B cell (primary cell): ENCODE data around the gene TMEM53. TPM values are rescaled to one million over a fixed set of nuclear protein-coding genes. Genes with fewer than 3 reads are reported as not detected.

Experiments used
- ATAC-seq: fragments of 200-7000 bp; cut with Tn5 transposase; one replicate; pipeline ENCODE4 v1.10.0; 2021; ENCODE audit warnings: low read depth, mild to moderate bottlenecking, moderate number of reproducible peaks, moderate library complexity
- CTCF ChIA-PET: fragments of 350-600 bp; sonication (Branson Sonifier 250); formaldehyde crosslinking; loops from one replicate; lab custom pipeline; 2021; ENCODE audit warnings: antibody characterized with exemption, inconsistent platforms; lab: Charles Lee
- POLR2A ChIA-PET: fragments of 350-600 bp; sonication (Branson Sonifier 250); formaldehyde crosslinking; loops from one replicate; lab custom pipeline; 2021; ENCODE audit warnings: antibody characterized with exemption; lab: Charles Lee
- DNase-seq: peaks from one replicate; pipeline ENCODE4 v3.0.0; 2013
- H2AFZ ChIP-seq: 2 replicates; pipeline ENCODE4 v1.6.1; 2012; ENCODE audit warnings: mild to moderate bottlenecking, low read depth, low read length; ENCODE audit not compliant: insufficient read depth, poor library complexity, severe bottlenecking
- H3K27ac ChIP-seq, 2 donors: 1 replicate in 1 of 2; 2 replicates in 1 of 2; pipeline ENCODE4 v1.5.1; 2012 to 2013; ENCODE audit warnings: low read length in 2 of 2, mild to moderate bottlenecking in 2 of 2, moderate library complexity in 1 of 2
- H3K27me3 ChIP-seq, 4 experiments: fragments of 200-600 bp in 1 of 4; sonication (generic) in 1 of 4; replicated peaks in 1 of 4; 1 replicate in 2 of 4; 2 replicates in 2 of 4; pipeline versions ENCODE4 v1.6.1 to v1.7.0; 2013 to 2016; ENCODE audit warnings: low read length in 3 of 4, mild to moderate bottlenecking in 2 of 4, mixed read lengths in 1 of 4, moderate library complexity in 1 of 4; ENCODE audit not compliant: insufficient read depth in 4 of 4, control insufficient read depth in 3 of 4; ENCODE audit errors: control extremely low read depth in 1 of 4
- H3K36me3 ChIP-seq, 2 experiments: replicated peaks in 1 of 2; 1 replicate in 1 of 2; 2 replicates in 1 of 2; pipeline versions ENCODE4 v1.6.1 to v1.7.1; 2013; ENCODE audit warnings: low read length in 1 of 2; ENCODE audit not compliant: insufficient read depth in 2 of 2, control insufficient read depth in 1 of 2; ENCODE audit errors: control extremely low read depth in 1 of 2, extremely low read depth in 1 of 2
- H3K4me1 ChIP-seq, 2 donors: fragments of 200-600 bp in 1 of 2; sonication (generic) in 1 of 2; 1 replicate in 1 of 2; 2 replicates in 1 of 2; pipeline versions ENCODE4 v1.5.1 to v1.6.1; 2013 to 2017; ENCODE audit warnings: low read length in 2 of 2; ENCODE audit not compliant: control insufficient read depth in 2 of 2, insufficient read depth in 2 of 2
- H3K4me2 ChIP-seq: replicated peaks from 2 replicates; pipeline ENCODE3; 2012; ENCODE audit warnings: mild to moderate bottlenecking, low read depth, low read length; ENCODE audit not compliant: poor library complexity, severe bottlenecking
- H3K4me3 ChIP-seq, 5 experiments: fragments of 200-600 bp in 1 of 5; sonication (generic) in 1 of 5; 1 replicate in 3 of 5; 2 replicates in 2 of 5; pipeline versions ENCODE4 v1.5.1 to v1.7.0; 2011 to 2016; ENCODE audit warnings: low read length in 4 of 5, mild to moderate bottlenecking in 4 of 5, low read depth in 2 of 5, control low read depth in 1 of 5, moderate library complexity in 1 of 5; ENCODE audit not compliant: insufficient read depth in 1 of 5; ENCODE audit errors: control extremely low read depth in 1 of 5, extremely low read depth in 1 of 5
- H3K79me2 ChIP-seq: fragments of 200-600 bp; sonication (generic); one replicate; pipeline ENCODE4 v1.6.0; 2016; ENCODE audit warnings: low read length; ENCODE audit not compliant: control insufficient read depth, insufficient read depth
- H3K9ac ChIP-seq: fragments of 200-600 bp; sonication (generic); 2 replicates; pipeline ENCODE4 v1.6.1; 2017; ENCODE audit warnings: mild to moderate bottlenecking, low read length, moderate library complexity
- H3K9me3 ChIP-seq, 3 donors: one replicate each; pipeline versions ENCODE4 v1.6.1 to v1.7.1; 2013; ENCODE audit warnings: low read length in 2 of 3; ENCODE audit not compliant: control insufficient read depth in 2 of 3, insufficient read depth in 1 of 3; ENCODE audit errors: control extremely low read depth in 1 of 3
- H4K20me1 ChIP-seq: 2 replicates; pipeline ENCODE4 v1.6.0; 2012; ENCODE audit warnings: mild to moderate bottlenecking, low read length; ENCODE audit not compliant: insufficient read depth, control insufficient read depth, poor library complexity, severe bottlenecking
- H3K27ac Mint-ChIP-seq: one replicate; pipeline ENCODE4 v1.8.0; 2021; ENCODE audit warnings: mixed read lengths
- H3K27me3 Mint-ChIP-seq: one replicate; pipeline ENCODE4 v1.8.0; 2021; ENCODE audit warnings: mixed read lengths
- H3K4me1 Mint-ChIP-seq: one replicate; pipeline ENCODE4 v1.8.0; 2021; ENCODE audit warnings: mixed read lengths
- H3K4me3 Mint-ChIP-seq: one replicate; pipeline ENCODE4 v1.8.0; 2021; ENCODE audit warnings: mixed read lengths
- H3K9me3 Mint-ChIP-seq: one replicate; pipeline ENCODE4 v1.8.0; 2022; ENCODE audit warnings: mixed read lengths; ENCODE audit not compliant: insufficient read depth
- CTCF ChIP-seq: fragments of 200-600 bp; IDR thresholded peaks from one replicate; pipeline ENCODE4 v1.8.0; 2022; ENCODE audit warnings: antibody characterized with exemption, mild to moderate bottlenecking
- EZH2 ChIP-seq: IDR thresholded peaks from 2 replicates; pipeline ENCODE4 v1.6.1; 2012; ENCODE audit warnings: borderline replicate concordance, low read depth, mild to moderate bottlenecking, moderate library complexity, low read length; ENCODE audit not compliant: insufficient read depth, poor library complexity, severe bottlenecking
- WGBS: methylation state at CpG from one replicate; pipeline ENCODE4 v1.1.5; 2013; ENCODE audit warnings: missing lambda C conversion rate; ENCODE audit not compliant: insufficient coverage; 5-methylcytosine and 5-hydroxymethylcytosine counted together
- intact Hi-C: fragments of 100-400 bp; cut with micrococcal nuclease; formaldehyde crosslinking; loops from one replicate; pipeline ENCODE4 v1.10.0; 2022
- polyA plus RNA-seq: library from polyadenylated mRNA; depleted of rRNA; stranded (reverse); fragments of >200 nt; gene quantifications from 2 replicates; pipeline ENCODE4 v1.2.3, GENCODE V29; 2012
- total RNA-seq, 2 donors: library from RNA; stranded (reverse); fragments of 120-200 nt in 1 of 2; gene quantifications; 1 replicate in 1 of 2; 2 replicates in 1 of 2; pipeline versions ENCODE4 v1.2.3 to v1.2.4, GENCODE V29; 2013 to 2022

The TMEM53 gene
- total and polyA plus RNA-seq, 2 donors (not counting 1 experiment from before 2014, with no cell fraction given), result 6.5 to 6.8 TPM

- Histone ChIP-seq H3K4me3 (no peak overlapping the region), H3K79me2 (peaks cover 4% of the 10 kb centered on the region), H3K9me3 (no peaks in the 10 kb centered on the region), H4K20me1 (no peaks in the 10 kb centered on the region), H2AFZ (no peak overlapping the region), H3K27me3 (no peaks in the 10 kb centered on the region), H3K4me1 (peaks cover 9 to 10% of the 10 kb centered on the region in 2 donors), H3K27ac (no peak overlapping the region), H3K4me2 (no peak overlapping the region), H3K9ac (no peak overlapping the region), H3K36me3 (no peaks in the 10 kb centered on the region)
- H3K27me3 Mint-ChIP-seq, result no peaks in the 10 kb centered on the region
- TF ChIP-seq CTCF, result no peak
- TF ChIP-seq EZH2, result no peak
- no peaks in the 10 kb centered on the region for H3K9me3 Mint-ChIP-seq
- WGBS, result 95% methylated on average over 4 of the region's 5 CpGs
- H3K4me1 Mint-ChIP-seq, result peaks cover 14% of the 10 kb centered on the region
- intact Hi-C loops, result no loop called here
- ATAC-seq, result no peak
- no peak overlapping the region for H3K4me3 Mint-ChIP-seq
- DNase-seq, result no peak
- ChIA-PET POLR2A (no interaction called here), CTCF (interaction anchor here (0.9 to 3.1 kb wide), 2 partner anchors 10 to 16 kb away, joined by 3 to 16 read pairs; no protein-coding TSS in a partner anchor)
- H3K27ac Mint-ChIP-seq, result no peak overlapping the region
Observed at GRCh38 chr1:44662683-44663030, 11.6 kb downstream of the TMEM53 start.

DNA sequence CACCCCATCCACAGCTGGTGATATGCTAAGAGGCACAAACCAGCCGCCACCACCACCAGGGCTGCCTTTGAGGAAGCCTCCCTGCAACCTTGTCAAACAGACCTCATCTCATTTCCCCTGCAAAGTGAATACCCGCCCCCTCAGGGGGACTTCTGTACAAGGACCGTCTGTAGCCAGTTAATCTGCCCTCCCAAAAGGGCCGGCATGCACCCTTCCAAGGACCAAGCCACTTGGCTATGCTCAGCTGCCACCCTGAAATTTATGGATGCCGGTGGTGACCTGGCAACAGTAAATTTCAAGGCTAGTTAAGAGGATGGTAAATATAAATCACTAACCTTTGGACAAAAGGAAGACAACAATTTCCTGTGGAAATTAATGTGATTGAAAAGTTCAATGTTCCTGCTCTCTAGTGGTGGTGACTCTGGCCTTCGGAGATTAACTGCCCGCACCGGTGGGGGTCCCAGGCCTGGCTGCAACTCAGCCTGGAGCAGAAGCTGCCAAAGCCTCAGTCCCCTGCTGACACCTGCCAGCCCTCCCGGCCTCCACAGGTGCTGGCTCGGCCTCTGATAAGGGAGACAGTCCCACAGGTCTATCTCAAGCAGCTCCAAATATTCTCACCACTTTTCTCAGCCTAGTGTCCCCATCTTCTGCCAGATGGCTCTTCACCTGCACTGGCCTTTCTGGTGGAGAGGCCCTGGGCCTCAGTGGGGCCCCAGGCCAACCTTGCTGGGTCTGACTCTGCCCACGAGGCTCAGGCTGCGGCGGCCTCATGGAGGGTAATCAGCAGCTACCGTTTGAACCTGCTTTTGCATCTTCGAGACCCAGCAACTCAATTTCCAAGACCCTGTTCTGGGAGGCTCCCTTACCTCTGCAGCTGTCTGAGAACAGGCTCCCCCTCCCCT, 12.2 kb downstream of the TMEM53 start:
- no peak overlapping the region for H3K4me2 ChIP-seq
- H3K27me3 Mint-ChIP-seq, result no peaks in the 10 kb centered on the region
- no peak overlapping the region for H3K27ac ChIP-seq
- intact Hi-C loops, result no loop called here
- H3K9me3 Mint-ChIP-seq, result no peaks in the 10 kb centered on the region
- H4K20me1 ChIP-seq, result no peaks in the 10 kb centered on the region
- H2AFZ ChIP-seq, result no peak overlapping the region
- no peak overlapping the region for H3K4me3 ChIP-seq
- H3K9ac ChIP-seq, result no peak overlapping the region
- no peak overlapping the region for H3K27ac Mint-ChIP-seq
- POLR2A ChIA-PET, result no interaction called here
- 66% methylated on average over 12 of the region's 15 CpGs for WGBS
- no peaks in the 10 kb centered on the region for H3K9me3 ChIP-seq
- no peak for DNase-seq
- H3K4me3 Mint-ChIP-seq, result no peak overlapping the region
- peaks cover 4% of the 10 kb centered on the region for H3K79me2 ChIP-seq
- H3K4me1 Mint-ChIP-seq, result peaks cover 14% of the 10 kb centered on the region
- no peaks in the 10 kb centered on the region for H3K36me3 ChIP-seq
- CTCF ChIA-PET, result interaction anchor here (0.9 to 3.1 kb wide), 2 partner anchors 10 to 15 kb away, joined by 3 to 16 read pairs; no protein-coding TSS in a partner anchor
- ATAC-seq, result no peak
- H3K27me3 ChIP-seq, result no peaks in the 10 kb centered on the region
- no peak for TF ChIP-seq CTCF
- TF ChIP-seq EZH2, result no peak
- H3K4me1 ChIP-seq, result peaks cover 9 to 10% of the 10 kb centered on the region in 2 donors
